ENCODE measurements around the gene CCDC40. TPM values are rescaled to one million over a fixed set of nuclear protein-coding genes. Genes with fewer than 3 reads are reported as not detected.

The CCDC40 gene
- total and polyA plus RNA-seq, 3 experiments from 2014 or later: 3.6 to 4.3 TPM; not detected in 1

- Histone ChIP-seq H3K27me3 (ENCODE audit: insufficient read depth, low read length, poor library complexity, severe bottlenecking) (peaks cover 5% of the 10 kb centered on the region), H3K36me3 (ENCODE audit: insufficient read depth, low read length) (no peaks in the 10 kb centered on the region), H3K9me3 (ENCODE audit: low read length) (no peaks in the 10 kb centered on the region), H3K27ac (ENCODE audit: low read depth, low read length) (no peak overlapping the region), H3K4me3 (ENCODE audit: low read length) (no peak overlapping the region), H3K4me1 (ENCODE audit: insufficient read depth, low read length) (no peaks in the 10 kb centered on the region)
- H3K36me3 Mint-ChIP-seq: no peaks in the 10 kb centered on the region
- no peak for DNase-seq
- H3K9me3 Mint-ChIP-seq: no peaks in the 10 kb centered on the region
- ChIA-PET CTCF (no interaction called here), POLR2A (no interaction called here)
- no peak overlapping the region for H3K4me3 Mint-ChIP-seq
- no peak overlapping the region for H3K27ac Mint-ChIP-seq
- H3K4me1 Mint-ChIP-seq: no peaks in the 10 kb centered on the region
- H3K27me3 Mint-ChIP-seq: peaks cover 5 to 10% of the 10 kb centered on the region in 2 donors
Measured at GRCh38 chr17:80125656-80126448, 89.4 kb downstream of the CCDC40 start.

- no peak for DNase-seq
- ChIA-PET CTCF (no interaction called here), POLR2A (no interaction called here)
- no peak overlapping the region for H3K4me3 Mint-ChIP-seq
- Histone ChIP-seq H3K9me3 (ENCODE audit: low read length) (no peaks in the 10 kb centered on the region), H3K27ac (ENCODE audit: low read depth, low read length) (no peak overlapping the region), H3K36me3 (ENCODE audit: insufficient read depth, low read length) (no peaks in the 10 kb centered on the region), H3K27me3 (ENCODE audit: insufficient read depth, low read length, poor library complexity, severe bottlenecking) (peaks cover 5% of the 10 kb centered on the region), H3K4me1 (ENCODE audit: insufficient read depth, low read length) (no peaks in the 10 kb centered on the region), H3K4me3 (ENCODE audit: low read length) (no peak overlapping the region)
- H3K27ac Mint-ChIP-seq: no peak overlapping the region
- no peaks in the 10 kb centered on the region for H3K9me3 Mint-ChIP-seq
- no peaks in the 10 kb centered on the region for H3K36me3 Mint-ChIP-seq
- H3K4me1 Mint-ChIP-seq: no peaks in the 10 kb centered on the region
- H3K27me3 Mint-ChIP-seq: peaks cover 5 to 10% of the 10 kb centered on the region in 2 donors
Measured at GRCh38 chr17:80126449-80126715, 89.9 kb downstream of the CCDC40 start.

- POLR2A ChIA-PET: no interaction called here
- Mint-ChIP-seq H3K4me3 (no peak overlapping the region), H3K27me3 (peaks cover 3 to 10% of the 10 kb centered on the region in 2 donors)
Measured at GRCh38 chr17:80129006-80129565, 92.6 kb downstream of the CCDC40 start.

GRCh38 chr17:80130992-80131391 lies 94.5 kb downstream of the CCDC40 start:
- CTCF ChIA-PET: no interaction called here
- no peaks in the 10 kb centered on the region for H3K36me3 ChIP-seq (ENCODE audit: insufficient read depth, low read length)
- no peak overlapping the region for H3K4me3 ChIP-seq (ENCODE audit: low read length)
- no peaks in the 10 kb centered on the region for H3K4me1 ChIP-seq (ENCODE audit: insufficient read depth, low read length)
- DNase-seq: no peak
- Mint-ChIP-seq H3K9me3 (no peaks in the 10 kb centered on the region), H3K36me3 (peaks cover 0 to 33% (median 10%) of the 10 kb centered on the region in 3 donors), H3K27ac (peak overlapping the region in 1 of 8 donors; percentile 75), H3K4me1 (no peaks in the 10 kb centered on the region), H3K27me3 (peaks cover 2 to 8% of the 10 kb centered on the region in 2 donors), H3K4me3 (no peak overlapping the region)
- POLR2A ChIA-PET: no interaction called here
- H3K27ac ChIP-seq (ENCODE audit: low read depth, low read length): no peak overlapping the region
- no peaks in the 10 kb centered on the region for H3K9me3 ChIP-seq (ENCODE audit: low read length)
- peaks cover 5% of the 10 kb centered on the region for H3K27me3 ChIP-seq (ENCODE audit: insufficient read depth, low read length, poor library complexity, severe bottlenecking)

More at GRCh38 chr17:80129006-80129565, 92.6 kb downstream of the CCDC40 start:
- Histone ChIP-seq H3K36me3 (ENCODE audit: insufficient read depth, low read length) (no peaks in the 10 kb centered on the region), H3K9me3 (ENCODE audit: low read length) (no peaks in the 10 kb centered on the region), H3K27ac (ENCODE audit: low read depth, low read length) (no peak overlapping the region), H3K4me3 (ENCODE audit: low read length) (no peak overlapping the region), H3K4me1 (ENCODE audit: insufficient read depth, low read length) (no peaks in the 10 kb centered on the region), H3K27me3 (ENCODE audit: insufficient read depth, low read length, poor library complexity, severe bottlenecking) (peaks cover 5% of the 10 kb centered on the region)
- no peak for DNase-seq
- H3K36me3 Mint-ChIP-seq: peaks cover 0 to 15% (median 6%) of the 10 kb centered on the region in 3 donors
- H3K9me3 Mint-ChIP-seq: no peaks in the 10 kb centered on the region
- no peak overlapping the region for H3K27ac Mint-ChIP-seq
- CTCF ChIA-PET: no interaction called here
- no peaks in the 10 kb centered on the region for H3K4me1 Mint-ChIP-seq

GRCh38 chr17:80132906-80133625 lies 96.6 kb downstream of the CCDC40 start:
- no peak overlapping the region for H3K4me3 Mint-ChIP-seq
- Histone ChIP-seq H3K9me3 (ENCODE audit: low read length) (no peaks in the 10 kb centered on the region), H3K4me1 (ENCODE audit: insufficient read depth, low read length) (no peaks in the 10 kb centered on the region), H3K36me3 (ENCODE audit: insufficient read depth, low read length) (peaks cover 13% of the 10 kb centered on the region), H3K4me3 (ENCODE audit: low read length) (no peak overlapping the region), H3K27me3 (ENCODE audit: insufficient read depth, low read length, poor library complexity, severe bottlenecking) (no peaks in the 10 kb centered on the region), H3K27ac (ENCODE audit: low read depth, low read length) (no peak overlapping the region)
- ChIA-PET POLR2A (no interaction called here), CTCF (no interaction called here)
- peak overlapping the region in 6 of 8 donors; percentile 3 to 80 (median 46) for H3K27ac Mint-ChIP-seq
- no peaks in the 10 kb centered on the region for H3K4me1 Mint-ChIP-seq
- H3K36me3 Mint-ChIP-seq: peaks cover 5 to 53% (median 18%) of the 10 kb centered on the region in 3 donors
- DNase-seq: no peak
- H3K9me3 Mint-ChIP-seq: no peaks in the 10 kb centered on the region
- H3K27me3 Mint-ChIP-seq: peaks cover 0 to 2% of the 10 kb centered on the region in 2 donors

GRCh38 chr17:80133626-80133970 lies 97.2 kb downstream of the CCDC40 start:
- Histone ChIP-seq H3K4me1 (ENCODE audit: insufficient read depth, low read length) (no peaks in the 10 kb centered on the region), H3K27me3 (ENCODE audit: insufficient read depth, low read length, poor library complexity, severe bottlenecking) (no peaks in the 10 kb centered on the region), H3K4me3 (ENCODE audit: low read length) (no peak overlapping the region), H3K27ac (ENCODE audit: low read depth, low read length) (no peak overlapping the region), H3K36me3 (ENCODE audit: insufficient read depth, low read length) (peaks cover 18% of the 10 kb centered on the region), H3K9me3 (ENCODE audit: low read length) (no peaks in the 10 kb centered on the region)
- peak overlapping the region in 3 of 8 donors; percentile 3 to 80 (median 25) for H3K27ac Mint-ChIP-seq
- DNase-seq: no peak
- no peaks in the 10 kb centered on the region for H3K9me3 Mint-ChIP-seq
- H3K4me1 Mint-ChIP-seq: no peaks in the 10 kb centered on the region
- POLR2A ChIA-PET: no interaction called here
- peaks cover 7 to 59% (median 20%) of the 10 kb centered on the region in 3 donors for H3K36me3 Mint-ChIP-seq
- no peaks in the 10 kb centered on the region for H3K27me3 Mint-ChIP-seq
- no peak overlapping the region for H3K4me3 Mint-ChIP-seq
- CTCF ChIA-PET: no interaction called here

GRCh38 chr17:80137131-80137530 lies 100.7 kb downstream of the CCDC40 start:
- H3K36me3 ChIP-seq (ENCODE audit: insufficient read depth, low read length): peaks cover 45% of the 10 kb centered on the region
- DNase-seq: no peak
- no peaks in the 10 kb centered on the region for H3K27me3 Mint-ChIP-seq
- H3K36me3 Mint-ChIP-seq: peaks cover 15 to 92% (median 35%) of the 10 kb centered on the region in 3 donors
- no peaks in the 10 kb centered on the region for H3K4me1 ChIP-seq (ENCODE audit: insufficient read depth, low read length)
- H3K9me3 Mint-ChIP-seq: no peaks in the 10 kb centered on the region
- H3K27me3 ChIP-seq (ENCODE audit: insufficient read depth, low read length, poor library complexity, severe bottlenecking): no peaks in the 10 kb centered on the region
- POLR2A ChIA-PET: no interaction called here
- CTCF ChIA-PET: no interaction called here
- peaks cover 0 to 3% (median 0%) of the 10 kb centered on the region in 3 donors for H3K4me1 Mint-ChIP-seq
- peak overlapping the region in 1 of 8 donors; percentile 7 for H3K27ac Mint-ChIP-seq
- no peak overlapping the region for H3K4me3 Mint-ChIP-seq
- no peak overlapping the region for H3K27ac ChIP-seq (ENCODE audit: low read depth, low read length)
- no peak overlapping the region for H3K4me3 ChIP-seq (ENCODE audit: low read length)
- no peaks in the 10 kb centered on the region for H3K9me3 ChIP-seq (ENCODE audit: low read length)

GRCh38 chr17:80138856-80139426 lies 102.5 kb downstream of the CCDC40 start:
- ChIA-PET POLR2A (no interaction called here), CTCF (no interaction called here)
- no peaks in the 10 kb centered on the region for H3K4me1 ChIP-seq (ENCODE audit: insufficient read depth, low read length)
- Mint-ChIP-seq H3K4me1 (peaks cover 0 to 6% (median under 1%) of the 10 kb centered on the region in 3 donors), H3K27me3 (no peaks in the 10 kb centered on the region), H3K36me3 (peaks cover 15 to 94% (median 29%) of the 10 kb centered on the region in 3 donors), H3K9me3 (no peaks in the 10 kb centered on the region), H3K27ac (peak overlapping the region in 2 of 8 donors; percentile 31 to 56), H3K4me3 (no peak overlapping the region)
- H3K36me3 ChIP-seq (ENCODE audit: insufficient read depth, low read length): peaks cover 58% of the 10 kb centered on the region
- no peak for DNase-seq
- H3K27ac ChIP-seq (ENCODE audit: low read depth, low read length): no peak overlapping the region
- H3K27me3 ChIP-seq (ENCODE audit: insufficient read depth, low read length, poor library complexity, severe bottlenecking): no peaks in the 10 kb centered on the region
- no peak overlapping the region for H3K4me3 ChIP-seq (ENCODE audit: low read length)
- H3K9me3 ChIP-seq (ENCODE audit: low read length): no peaks in the 10 kb centered on the region

Data from CD8-positive, alpha-beta memory T cell (primary cell).